Osteoblast (primary cell): ENCODE results near the gene ISM1. TPM values are rescaled to one million over a fixed set of nuclear protein-coding genes. Genes with fewer than 3 reads are reported as not detected.

ENCODE experiments used
- DNase-seq: peaks from one replicate; pipeline ENCODE4 v3.0.0; 2011; ENCODE audit warnings: low spot score, mixed read lengths; ENCODE audit not compliant: insufficient read length; ENCODE audit errors: missing footprints
- H2AFZ ChIP-seq: 2 replicates; pipeline ENCODE4 v1.6.0; 2011; ENCODE audit warnings: mild to moderate bottlenecking, low read length
- H3K27ac ChIP-seq: 2 replicates; pipeline ENCODE4 v1.5.1; 2011; ENCODE audit warnings: mild to moderate bottlenecking, low read depth, low read length, moderate library complexity
- H3K27me3 ChIP-seq: 2 replicates; pipeline ENCODE4 v1.6.0; 2012; ENCODE audit warnings: mild to moderate bottlenecking, control low read depth, inconsistent platforms, low read length, moderate library complexity; ENCODE audit not compliant: insufficient read depth
- H3K36me3 ChIP-seq: 2 replicates; pipeline ENCODE4 v1.5.1; 2011; ENCODE audit warnings: mild to moderate bottlenecking, low read length, control low read depth, moderate library complexity; ENCODE audit not compliant: insufficient read depth
- H3K4me1 ChIP-seq: 2 replicates; pipeline ENCODE4 v1.5.1; 2011; ENCODE audit warnings: mild to moderate bottlenecking, low read length, control low read depth, moderate library complexity; ENCODE audit not compliant: insufficient read depth
- H3K4me2 ChIP-seq: 2 replicates; pipeline ENCODE4 v1.6.0; 2011; ENCODE audit warnings: mild to moderate bottlenecking, low read length; ENCODE audit not compliant: insufficient read depth
- H3K4me3 ChIP-seq: fragments of 200-600 bp; sonication (generic); 3 replicates; pipeline ENCODE4 v1.5.1; 2012; ENCODE audit warnings: mild to moderate bottlenecking, low read length, inconsistent platforms; ENCODE audit not compliant: insufficient read depth
- H3K79me2 ChIP-seq: 2 replicates; pipeline ENCODE4 v1.6.0; 2012; ENCODE audit warnings: mild to moderate bottlenecking, low read length, control low read depth, inconsistent platforms; ENCODE audit not compliant: insufficient read depth
- H3K9me3 ChIP-seq: 2 replicates; pipeline ENCODE4 v1.5.1; 2011; ENCODE audit warnings: low read depth, low read length, control low read depth
- H4K20me1 ChIP-seq: 2 replicates; pipeline ENCODE4 v1.6.0; 2012; ENCODE audit warnings: mild to moderate bottlenecking, low read length, control low read depth; ENCODE audit not compliant: insufficient read depth
- CTCF ChIP-seq: IDR thresholded peaks from 2 replicates; pipeline ENCODE4 v1.5.1; 2011; ENCODE audit warnings: mild to moderate bottlenecking, low read depth, low read length, moderate library complexity; ENCODE audit errors: extremely low read depth
- total RNA-seq: library from RNA; depleted of rRNA; stranded (reverse); fragments of >200 nt; gene quantifications from 2 replicates; pipeline ENCODE4 v1.2.3, GENCODE V29; 2012

ISM1 gene
- total RNA-seq, 1 donor = 4.0 TPM

- H2AFZ ChIP-seq = no peak overlapping the region
- H4K20me1 ChIP-seq = no peaks in the 10 kb centered on the region
- H3K4me3 ChIP-seq = no peak overlapping the region
- H3K36me3 ChIP-seq = no peaks in the 10 kb centered on the region
- no peak for DNase-seq
- H3K4me1 ChIP-seq = peaks cover 21% of the 10 kb centered on the region
- H3K27ac ChIP-seq = no peak overlapping the region
- no peaks in the 10 kb centered on the region for H3K79me2 ChIP-seq
- no peak overlapping the region for H3K4me2 ChIP-seq
- no peaks in the 10 kb centered on the region for H3K9me3 ChIP-seq
- no peak for TF ChIP-seq CTCF
- H3K27me3 ChIP-seq = no peaks in the 10 kb centered on the region
Observed at GRCh38 chr20:13331536-13331935, 110.5 kb downstream of the ISM1 start.

GRCh38 chr20:13333036-13333435 is 112.0 kb downstream of the ISM1 start:
- Histone ChIP-seq H3K79me2 (no peaks in the 10 kb centered on the region), H3K4me3 (no peak overlapping the region), H3K27me3 (no peaks in the 10 kb centered on the region), H3K36me3 (no peaks in the 10 kb centered on the region), H2AFZ (no peak overlapping the region), H4K20me1 (no peaks in the 10 kb centered on the region), H3K9me3 (no peaks in the 10 kb centered on the region), H3K4me2 (no peak overlapping the region), H3K27ac (no peak overlapping the region), H3K4me1 (peaks cover 22% of the 10 kb centered on the region)
- no peak for TF ChIP-seq CTCF
- DNase-seq = no peak

GRCh38 chr20:13333793-13334192 is 112.7 kb downstream of the ISM1 start:
- Histone ChIP-seq H3K27me3 (no peaks in the 10 kb centered on the region), H3K9me3 (no peaks in the 10 kb centered on the region), H3K27ac (no peak overlapping the region), H3K36me3 (no peaks in the 10 kb centered on the region), H2AFZ (no peak overlapping the region), H3K4me1 (peaks cover 22% of the 10 kb centered on the region), H3K4me3 (no peak overlapping the region), H3K79me2 (no peaks in the 10 kb centered on the region), H4K20me1 (no peaks in the 10 kb centered on the region), H3K4me2 (no peak overlapping the region)
- no peak for DNase-seq
- no peak for TF ChIP-seq CTCF

GRCh38 chr20:13336308-13337089 is 115.4 kb downstream of the ISM1 start:
- TF ChIP-seq CTCF = no peak
- Histone ChIP-seq H3K4me3 (no peak overlapping the region), H3K79me2 (no peaks in the 10 kb centered on the region), H3K36me3 (no peaks in the 10 kb centered on the region), H2AFZ (peak overlapping the region; percentile 8), H4K20me1 (no peaks in the 10 kb centered on the region), H3K9me3 (no peaks in the 10 kb centered on the region), H3K27me3 (no peaks in the 10 kb centered on the region), H3K27ac (no peak overlapping the region), H3K4me1 (peaks cover 17% of the 10 kb centered on the region), H3K4me2 (no peak overlapping the region)
- DNase-seq = no peak
